Measurements from ENCODE around the gene SOWAHC. TPM values are rescaled to one million over a fixed set of nuclear protein-coding genes. Genes with fewer than 3 reads are reported as not detected.
A peak's percentile ranks its signal among the peaks of the same experiment; 100 is the strongest.

The SOWAHC gene
- total and polyA plus RNA-seq, 4 experiments from 2014 or later: 0.37 to 1.5 (median 1.1) TPM

GRCh38 chr2:109649736-109650695, 35.9 kb downstream of the SOWAHC start:
- Histone ChIP-seq H3K4me1 (ENCODE audit: insufficient read depth, low read length) (no peaks in the 10 kb centered on the region), H3K36me3 (ENCODE audit: insufficient read depth, low read length) (no peaks in the 10 kb centered on the region), H3K9me3 (ENCODE audit: control insufficient read depth in 1 of 2, low read length in 2 of 2) (no peaks in the 10 kb centered on the region), H3K27me3 (ENCODE audit: insufficient read depth, low read length) (no peaks in the 10 kb centered on the region), H3K4me3 (ENCODE audit: low read length in 2 of 2) (no peak overlapping the region), H3K27ac (ENCODE audit: low read depth, low read length) (no peak overlapping the region)
- intact Hi-C loops (cut with micrococcal nuclease): no loop called here
- Mint-ChIP-seq H3K27me3 (peaks cover 9 to 14% of the 10 kb centered on the region in 2 donors), H3K36me3 (no peaks in the 10 kb centered on the region), H3K4me3 (no peak overlapping the region), H3K4me1 (no peaks in the 10 kb centered on the region), H3K27ac (no peak overlapping the region), H3K9me3 (peaks cover 0 to 2% (median 0%) of the 10 kb centered on the region in 8 donors)
- ChIA-PET CTCF (ENCODE audit: partially characterized antibody) (no interaction called here), POLR2A (ENCODE audit: partially characterized antibody) (no interaction called here)
- DNase-seq: no peak

DNA sequence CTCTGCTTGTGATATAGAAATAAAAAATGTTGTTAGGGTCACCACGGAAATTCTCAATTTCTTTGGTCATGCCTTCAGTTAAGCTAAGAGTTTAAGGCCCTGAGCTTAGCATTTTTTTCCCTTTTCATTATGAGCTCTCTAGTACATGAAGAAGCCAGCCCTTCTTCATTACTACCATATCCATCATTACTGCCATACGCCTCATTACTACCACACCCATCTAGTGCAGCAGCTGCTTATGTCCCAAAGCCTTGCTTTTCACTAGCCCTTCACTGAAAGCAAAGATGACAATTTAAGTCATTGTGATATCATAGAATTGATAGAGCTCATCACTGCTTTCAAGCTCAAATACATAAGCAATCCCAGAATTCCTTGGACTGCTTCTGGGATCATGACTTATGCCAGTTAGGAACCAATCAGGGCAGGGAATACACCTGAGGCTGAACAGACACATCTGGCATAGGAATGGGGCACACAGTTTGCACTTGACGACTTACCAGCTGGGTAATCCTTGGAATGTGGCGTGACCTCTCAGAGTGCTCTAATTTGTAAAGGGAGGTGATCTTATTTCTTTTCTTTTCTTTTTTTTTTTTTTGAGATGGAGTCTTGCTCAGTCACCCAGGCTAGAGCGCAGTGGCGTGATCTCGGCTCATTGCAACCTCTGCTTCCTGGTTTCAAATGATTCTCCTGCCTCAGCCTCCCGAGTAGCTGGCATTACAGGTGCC, 40.3 kb downstream of the SOWAHC start:
- Mint-ChIP-seq H3K36me3 (no peaks in the 10 kb centered on the region), H3K27me3 (peaks cover 9 to 14% of the 10 kb centered on the region in 2 donors), H3K4me3 (no peak overlapping the region), H3K9me3 (peaks cover 0 to 2% (median 0%) of the 10 kb centered on the region in 8 donors), H3K27ac (no peak overlapping the region), H3K4me1 (no peaks in the 10 kb centered on the region)
- H3K4me1 ChIP-seq (ENCODE audit: insufficient read depth, low read length): no peaks in the 10 kb centered on the region
- H3K9me3 ChIP-seq (ENCODE audit: control insufficient read depth in 1 of 2, low read length in 2 of 2): no peaks in the 10 kb centered on the region
- ChIA-PET CTCF (ENCODE audit: partially characterized antibody) (no interaction called here), POLR2A (ENCODE audit: partially characterized antibody) (no interaction called here)
- H3K27me3 ChIP-seq (ENCODE audit: insufficient read depth, low read length): no peaks in the 10 kb centered on the region
- H3K27ac ChIP-seq (ENCODE audit: low read depth, low read length): no peak overlapping the region
- intact Hi-C loops (cut with micrococcal nuclease): no loop called here
- no peak for DNase-seq
- no peaks in the 10 kb centered on the region for H3K36me3 ChIP-seq (ENCODE audit: insufficient read depth, low read length)
- H3K4me3 ChIP-seq (ENCODE audit: low read length in 2 of 2): no peak overlapping the region

GRCh38 chr2:109655287-109655686, 41.1 kb downstream of the SOWAHC start:
- POLR2A ChIA-PET (ENCODE audit: partially characterized antibody): no interaction called here
- DNase-seq: no peak
- H3K36me3 ChIP-seq (ENCODE audit: insufficient read depth, low read length): no peaks in the 10 kb centered on the region
- H3K4me3 Mint-ChIP-seq: no peak overlapping the region
- H3K9me3 ChIP-seq (ENCODE audit: control insufficient read depth in 1 of 2, low read length in 2 of 2): no peaks in the 10 kb centered on the region
- no peaks in the 10 kb centered on the region for H3K36me3 Mint-ChIP-seq
- no peaks in the 10 kb centered on the region for H3K4me1 Mint-ChIP-seq
- no peak overlapping the region for H3K27ac Mint-ChIP-seq
- intact Hi-C loops (cut with micrococcal nuclease): no loop called here
- no peaks in the 10 kb centered on the region for H3K9me3 Mint-ChIP-seq
- H3K4me3 ChIP-seq (ENCODE audit: low read length in 2 of 2): no peak overlapping the region
- CTCF ChIA-PET (ENCODE audit: partially characterized antibody): no interaction called here
- H3K27me3 Mint-ChIP-seq: peaks cover 9 to 15% of the 10 kb centered on the region in 2 donors
- no peaks in the 10 kb centered on the region for H3K4me1 ChIP-seq (ENCODE audit: insufficient read depth, low read length)
- no peaks in the 10 kb centered on the region for H3K27me3 ChIP-seq (ENCODE audit: insufficient read depth, low read length)
- no peak overlapping the region for H3K27ac ChIP-seq (ENCODE audit: low read depth, low read length)

- H3K27ac ChIP-seq (ENCODE audit: low read depth, low read length): no peak overlapping the region
- no peak overlapping the region for H3K4me3 Mint-ChIP-seq
- no peaks in the 10 kb centered on the region for H3K4me1 Mint-ChIP-seq
- H3K27me3 ChIP-seq (ENCODE audit: insufficient read depth, low read length): no peaks in the 10 kb centered on the region
- no peaks in the 10 kb centered on the region for H3K4me1 ChIP-seq (ENCODE audit: insufficient read depth, low read length)
- no peaks in the 10 kb centered on the region for H3K36me3 Mint-ChIP-seq
- DNase-seq: no peak
- intact Hi-C loops (cut with micrococcal nuclease): no loop called here
- no peaks in the 10 kb centered on the region for H3K9me3 ChIP-seq (ENCODE audit: control insufficient read depth in 1 of 2, low read length in 2 of 2)
- no peak overlapping the region for H3K4me3 ChIP-seq (ENCODE audit: low read length in 2 of 2)
- ChIA-PET POLR2A (ENCODE audit: partially characterized antibody) (no interaction called here), CTCF (ENCODE audit: partially characterized antibody) (no interaction called here)
- no peaks in the 10 kb centered on the region for H3K36me3 ChIP-seq (ENCODE audit: insufficient read depth, low read length)
- H3K27me3 Mint-ChIP-seq: peaks cover 4 to 13% of the 10 kb centered on the region in 2 donors
- H3K9me3 Mint-ChIP-seq: no peaks in the 10 kb centered on the region
- H3K27ac Mint-ChIP-seq: no peak overlapping the region
These were observed 45.4 kb downstream of the SOWAHC start for GRCh38 chr2:109659396-109660045.

- Histone ChIP-seq H3K27me3 (ENCODE audit: insufficient read depth, low read length) (no peaks in the 10 kb centered on the region), H3K9me3 (ENCODE audit: control insufficient read depth in 1 of 2, low read length in 2 of 2) (no peaks in the 10 kb centered on the region), H3K27ac (ENCODE audit: low read depth, low read length) (no peak overlapping the region), H3K36me3 (ENCODE audit: insufficient read depth, low read length) (no peaks in the 10 kb centered on the region), H3K4me1 (ENCODE audit: insufficient read depth, low read length) (no peaks in the 10 kb centered on the region), H3K4me3 (ENCODE audit: low read length in 2 of 2) (no peak overlapping the region)
- Mint-ChIP-seq H3K4me3 (no peak overlapping the region), H3K36me3 (no peaks in the 10 kb centered on the region), H3K4me1 (no peaks in the 10 kb centered on the region), H3K27me3 (peaks cover 4 to 15% of the 10 kb centered on the region in 2 donors), H3K27ac (peak overlapping the region in 1 of 7 donors; percentile 11), H3K9me3 (no peaks in the 10 kb centered on the region)
- intact Hi-C loops (cut with micrococcal nuclease): no loop called here
- ChIA-PET CTCF (ENCODE audit: partially characterized antibody) (no interaction called here), POLR2A (ENCODE audit: partially characterized antibody) (no interaction called here)
- no peak for DNase-seq
These were observed 46.1 kb downstream of the SOWAHC start for GRCh38 chr2:109660046-109660860.

GRCh38 chr2:109662889-109663288, 48.7 kb downstream of the SOWAHC start:
- ChIA-PET POLR2A (ENCODE audit: partially characterized antibody) (no interaction called here), CTCF (ENCODE audit: partially characterized antibody) (no interaction called here)
- Histone ChIP-seq H3K27ac (ENCODE audit: low read depth, low read length) (no peak overlapping the region), H3K4me1 (ENCODE audit: insufficient read depth, low read length) (no peaks in the 10 kb centered on the region), H3K27me3 (ENCODE audit: insufficient read depth, low read length) (no peaks in the 10 kb centered on the region), H3K9me3 (ENCODE audit: control insufficient read depth in 1 of 2, low read length in 2 of 2) (no peaks in the 10 kb centered on the region), H3K4me3 (ENCODE audit: low read length in 2 of 2) (no peak overlapping the region), H3K36me3 (ENCODE audit: insufficient read depth, low read length) (no peaks in the 10 kb centered on the region)
- H3K27ac Mint-ChIP-seq: no peak overlapping the region
- H3K36me3 Mint-ChIP-seq: no peaks in the 10 kb centered on the region
- intact Hi-C loops (cut with micrococcal nuclease): no loop called here
- H3K9me3 Mint-ChIP-seq: no peaks in the 10 kb centered on the region
- no peak for DNase-seq
- H3K4me1 Mint-ChIP-seq: no peaks in the 10 kb centered on the region
- H3K27me3 Mint-ChIP-seq: peaks cover 4 to 21% of the 10 kb centered on the region in 2 donors
- H3K4me3 Mint-ChIP-seq: no peak overlapping the region

Data from CD4-positive, alpha-beta memory T cell (primary cell).